Measurements from ENCODE around the gene BRD2.
A peak's percentile ranks its signal among the peaks of the same experiment; 100 is the strongest.

Gene BRD2

DNA sequence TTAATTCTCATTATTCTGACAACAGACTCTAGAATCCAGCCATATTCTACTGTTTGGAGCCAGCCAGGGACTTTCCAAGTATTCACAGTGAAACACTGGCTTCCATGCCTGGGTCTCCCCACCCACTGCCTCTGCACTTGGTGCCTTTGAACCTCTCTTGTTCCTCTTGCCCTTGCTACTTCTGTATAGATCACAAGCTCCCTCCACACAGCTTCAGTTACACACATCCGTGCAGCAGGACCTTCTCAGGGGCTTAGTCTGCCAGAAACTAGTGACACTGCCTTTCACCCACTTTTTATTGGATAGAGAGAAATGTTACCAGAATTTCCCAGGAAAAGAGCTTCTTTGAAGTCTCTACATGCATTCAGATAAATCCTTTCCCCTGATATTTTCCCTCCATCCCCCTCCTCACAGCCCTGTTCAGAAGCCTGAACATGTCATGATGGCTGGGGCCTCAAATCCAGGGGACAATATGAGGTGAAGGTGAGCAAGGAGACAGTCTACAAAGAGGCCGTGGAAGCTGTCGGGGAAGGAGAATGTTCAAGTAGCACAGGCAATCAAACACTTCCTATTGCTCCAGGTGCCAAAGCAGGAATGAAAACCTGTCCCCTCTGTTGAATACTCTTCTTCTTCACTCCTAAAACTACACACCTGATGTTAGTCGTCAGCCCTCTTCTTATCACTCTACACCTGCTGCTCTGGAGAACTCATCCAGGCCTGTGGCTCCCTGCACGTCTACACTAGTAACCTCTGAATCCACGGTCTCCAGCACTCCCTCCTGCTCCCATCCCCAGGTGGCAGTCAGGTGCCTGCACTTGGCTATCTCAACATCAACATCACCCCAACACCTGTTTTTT, 61.2 kb downstream of the BRD2 start:
- peaks cover 3% of the 10 kb centered on the region for H3K9me3 Mint-ChIP-seq
- H3K36me3 Mint-ChIP-seq (ENCODE audit: low read depth) = no peaks in the 10 kb centered on the region
- H3K27me3 Mint-ChIP-seq (ENCODE audit: low read depth) = peaks cover 44% of the 10 kb centered on the region
- peak overlapping the region; percentile 32 for H3K4me3 Mint-ChIP-seq
- H3K27ac Mint-ChIP-seq = peak overlapping the region; percentile 77
- DNase-seq (ENCODE audit: low spot score) = no peak
- H3K4me1 Mint-ChIP-seq (ENCODE audit: low read depth) = peaks cover 29% of the 10 kb centered on the region

- peaks cover 10% of the 10 kb centered on the region for H3K9me3 Mint-ChIP-seq
- peaks cover 50% of the 10 kb centered on the region for H3K27me3 Mint-ChIP-seq (ENCODE audit: low read depth)
- H3K27ac Mint-ChIP-seq = no peak overlapping the region
- no peaks in the 10 kb centered on the region for H3K36me3 Mint-ChIP-seq (ENCODE audit: low read depth)
- H3K4me3 Mint-ChIP-seq = no peak overlapping the region
- H3K4me1 Mint-ChIP-seq (ENCODE audit: low read depth) = peaks cover 23% of the 10 kb centered on the region
- no peak for DNase-seq (ENCODE audit: low spot score)
Measured at GRCh38 chr6:33030245-33030644, 61.9 kb downstream of the BRD2 start.
